Measurements from ENCODE around the gene DAPK1.

Gene DAPK1

DNA sequence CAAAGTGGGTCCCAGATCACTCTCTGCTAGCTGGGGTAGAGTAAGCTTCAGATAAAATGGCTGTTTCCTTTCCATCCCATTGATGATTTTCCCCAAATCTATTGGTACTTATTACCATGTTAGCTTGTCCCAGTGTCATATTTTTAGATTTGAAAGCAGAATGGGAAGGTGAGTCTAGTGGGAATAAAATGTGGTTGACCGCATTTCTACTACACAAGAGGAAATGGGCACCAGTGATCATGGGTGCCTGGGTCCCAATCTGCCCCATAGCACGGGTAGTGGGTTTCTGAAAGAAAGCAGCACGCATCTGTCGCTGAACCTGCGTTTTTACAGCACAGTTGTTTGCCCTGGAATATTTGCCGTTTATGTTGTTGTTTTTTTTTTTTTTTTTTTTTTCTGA, 20.1 kb downstream of the DAPK1 start:
- H3K4me1 ChIP-seq (ENCODE audit: insufficient read depth, low read length, severe bottlenecking), result no peaks in the 10 kb centered on the region
- H3K4me2 ChIP-seq (ENCODE audit: low read length), result no peak overlapping the region

GRCh38 chr9:87518702-87519335, 21.2 kb downstream of the DAPK1 start:
- H3K27ac ChIP-seq (ENCODE audit: low read depth, low read length, poor library complexity, severe bottlenecking), result no peak overlapping the region
- H3F3A ChIP-seq (ENCODE audit: insufficient read depth, low read length), result no peaks in the 10 kb centered on the region
- H3K27me3 ChIP-seq (ENCODE audit: insufficient read depth, low read length), result no peaks in the 10 kb centered on the region
- no peaks in the 10 kb centered on the region for H3K79me2 ChIP-seq (ENCODE audit: insufficient read depth, low read length)
- H3K9me2 ChIP-seq (ENCODE audit: low read depth, low read length), result no peaks in the 10 kb centered on the region
- TF ChIP-seq EZH2 (IDR thresholded peaks at IDR 0.05; ENCODE audit: borderline replicate concordance, low read length), result no peak
- TF ChIP-seq, protein P1, sequence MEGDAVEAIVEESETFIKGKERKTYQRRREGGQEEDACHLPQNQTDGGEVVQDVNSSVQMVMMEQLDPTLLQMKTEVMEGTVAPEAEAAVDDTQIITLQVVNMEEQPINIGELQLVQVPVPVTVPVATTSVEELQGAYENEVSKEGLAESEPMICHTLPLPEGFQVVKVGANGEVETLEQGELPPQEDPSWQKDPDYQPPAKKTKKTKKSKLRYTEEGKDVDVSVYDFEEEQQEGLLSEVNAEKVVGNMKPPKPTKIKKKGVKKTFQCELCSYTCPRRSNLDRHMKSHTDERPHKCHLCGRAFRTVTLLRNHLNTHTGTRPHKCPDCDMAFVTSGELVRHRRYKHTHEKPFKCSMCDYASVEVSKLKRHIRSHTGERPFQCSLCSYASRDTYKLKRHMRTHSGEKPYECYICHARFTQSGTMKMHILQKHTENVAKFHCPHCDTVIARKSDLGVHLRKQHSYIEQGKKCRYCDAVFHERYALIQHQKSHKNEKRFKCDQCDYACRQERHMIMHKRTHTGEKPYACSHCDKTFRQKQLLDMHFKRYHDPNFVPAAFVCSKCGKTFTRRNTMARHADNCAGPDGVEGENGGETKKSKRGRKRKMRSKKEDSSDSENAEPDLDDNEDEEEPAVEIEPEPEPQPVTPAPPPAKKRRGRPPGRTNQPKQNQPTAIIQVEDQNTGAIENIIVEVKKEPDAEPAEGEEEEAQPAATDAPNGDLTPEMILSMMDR (IDR thresholded peaks at IDR 0.05; ENCODE audit: low read length), result no peak
- H3K4me1 ChIP-seq (ENCODE audit: insufficient read depth, low read length, severe bottlenecking), result no peaks in the 10 kb centered on the region
- H3K4me3 ChIP-seq (ENCODE audit: low read depth, low read length, poor library complexity, severe bottlenecking), result no peak overlapping the region
- H3K4me2 ChIP-seq (ENCODE audit: low read length), result no peak overlapping the region
- H3K36me3 ChIP-seq (ENCODE audit: insufficient read depth, low read length), result no peaks in the 10 kb centered on the region
- H3K9me3 ChIP-seq (ENCODE audit: low read length), result no peaks in the 10 kb centered on the region
- no peak overlapping the region for H2AFZ ChIP-seq (ENCODE audit: low read length)
- no peaks in the 10 kb centered on the region for H4K20me1 ChIP-seq (ENCODE audit: insufficient read depth, low read length)
- no peak overlapping the region for H3K9ac ChIP-seq (ENCODE audit: low read length)

More for the DNA sequence above, 20.1 kb downstream of the DAPK1 start:
- no peaks in the 10 kb centered on the region for H3K27me3 ChIP-seq (ENCODE audit: insufficient read depth, low read length)
- H2AFZ ChIP-seq (ENCODE audit: low read length), result no peak overlapping the region
- TF ChIP-seq EZH2 (IDR thresholded peaks at IDR 0.05; ENCODE audit: borderline replicate concordance, low read length), result no peak
- TF ChIP-seq, protein P1 (IDR thresholded peaks at IDR 0.05; ENCODE audit: low read length), result no peak
- no peaks in the 10 kb centered on the region for H3K36me3 ChIP-seq (ENCODE audit: insufficient read depth, low read length)
- H4K20me1 ChIP-seq (ENCODE audit: insufficient read depth, low read length), result no peaks in the 10 kb centered on the region
- H3F3A ChIP-seq (ENCODE audit: insufficient read depth, low read length), result no peaks in the 10 kb centered on the region
- H3K27ac ChIP-seq (ENCODE audit: low read depth, low read length, poor library complexity, severe bottlenecking), result no peak overlapping the region
- no peaks in the 10 kb centered on the region for H3K9me3 ChIP-seq (ENCODE audit: low read length)
- no peaks in the 10 kb centered on the region for H3K9me2 ChIP-seq (ENCODE audit: low read depth, low read length)
- no peak overlapping the region for H3K9ac ChIP-seq (ENCODE audit: low read length)
- no peaks in the 10 kb centered on the region for H3K79me2 ChIP-seq (ENCODE audit: insufficient read depth, low read length)
- H3K4me3 ChIP-seq (ENCODE audit: low read depth, low read length, poor library complexity, severe bottlenecking), result no peak overlapping the region

DNA sequence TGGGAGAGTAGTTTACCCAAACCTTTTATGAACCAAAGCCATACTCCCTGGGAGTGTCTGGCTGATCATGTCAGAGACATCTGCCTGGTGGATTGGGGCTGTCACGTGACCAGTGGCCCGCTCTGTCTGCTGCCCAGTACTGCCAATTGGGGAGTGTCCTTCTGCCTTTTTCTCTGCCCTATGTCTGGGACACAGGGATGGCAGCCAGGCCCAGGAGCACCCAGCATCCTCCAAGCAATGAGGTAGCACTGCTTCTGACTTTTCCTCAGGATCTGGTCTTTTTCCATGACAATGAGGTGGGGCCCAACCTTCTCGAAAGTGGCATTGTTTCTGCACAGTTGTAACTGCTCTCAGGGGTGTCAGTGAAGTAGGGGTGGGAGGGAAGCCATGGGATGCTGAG, 21.8 kb downstream of the DAPK1 start:
- Histone ChIP-seq H3K4me2 (ENCODE audit: low read length) (no peak overlapping the region), H3K27ac (ENCODE audit: low read depth, low read length, poor library complexity, severe bottlenecking) (no peak overlapping the region)
- no peak for TF ChIP-seq EZH2 (IDR thresholded peaks at IDR 0.05; ENCODE audit: borderline replicate concordance, low read length)
- TF ChIP-seq, protein P1 (IDR thresholded peaks at IDR 0.05; ENCODE audit: low read length), result no peak

More for the DNA sequence above, 21.8 kb downstream of the DAPK1 start:
- Histone ChIP-seq H2AFZ (ENCODE audit: low read length) (no peak overlapping the region), H3K9me3 (ENCODE audit: low read length) (no peaks in the 10 kb centered on the region), H3F3A (ENCODE audit: insufficient read depth, low read length) (no peaks in the 10 kb centered on the region), H4K20me1 (ENCODE audit: insufficient read depth, low read length) (no peaks in the 10 kb centered on the region), H3K36me3 (ENCODE audit: insufficient read depth, low read length) (no peaks in the 10 kb centered on the region), H3K4me1 (ENCODE audit: insufficient read depth, low read length, severe bottlenecking) (no peaks in the 10 kb centered on the region), H3K27me3 (ENCODE audit: insufficient read depth, low read length) (no peaks in the 10 kb centered on the region), H3K9me2 (ENCODE audit: low read depth, low read length) (no peaks in the 10 kb centered on the region), H3K9ac (ENCODE audit: low read length) (no peak overlapping the region), H3K79me2 (ENCODE audit: insufficient read depth, low read length) (no peaks in the 10 kb centered on the region), H3K4me3 (ENCODE audit: low read depth, low read length, poor library complexity, severe bottlenecking) (no peak overlapping the region)

All from OCI-LY1 (cell line).